Activated B cell treated with CpG ODN at 0.5 μM for 24 hours (primary cell): Measurements from ENCODE around the gene GCC1. TPM values are rescaled to one million over a fixed set of nuclear protein-coding genes. Genes with fewer than 3 reads are reported as not detected.

Experiments used
- ATAC-seq: fragments of 200-7000 bp; cut with Tn5 transposase; one replicate; pipeline ENCODE4 v1.10.0; 2021; ENCODE audit warnings: low read depth, mild to moderate bottlenecking, moderate library complexity
- CTCF ChIA-PET: fragments of 350-600 bp; sonication (Branson Sonifier 250); formaldehyde crosslinking; loops from one replicate; lab custom pipeline; 2021; ENCODE audit warnings: antibody characterized with exemption; lab: Charles Lee
- POLR2A ChIA-PET: fragments of 350-600 bp; sonication (Branson Sonifier 250); formaldehyde crosslinking; loops from one replicate; lab custom pipeline; 2021; ENCODE audit warnings: antibody characterized with exemption; lab: Charles Lee
- DNase-seq: peaks from one replicate; pipeline ENCODE4 v3.0.0; 2022
- H3K27ac Mint-ChIP-seq: one replicate; pipeline ENCODE4 v1.8.0; 2020; ENCODE audit warnings: mixed read lengths
- H3K27me3 Mint-ChIP-seq: one replicate; pipeline ENCODE4 v1.8.0; 2021; ENCODE audit warnings: mixed read lengths
- H3K36me3 Mint-ChIP-seq: one replicate; pipeline ENCODE4 v1.8.0; 2021; ENCODE audit warnings: low read depth, mixed read lengths
- H3K4me1 Mint-ChIP-seq: one replicate; pipeline ENCODE4 v1.8.0; 2021; ENCODE audit warnings: mixed read lengths
- H3K4me3 Mint-ChIP-seq: one replicate; pipeline ENCODE4 v1.8.0; 2020; ENCODE audit warnings: mild to moderate bottlenecking, mixed read lengths
- H3K9me3 Mint-ChIP-seq: one replicate; pipeline ENCODE4 v1.8.0; 2020; ENCODE audit warnings: mixed read lengths
- CTCF ChIP-seq: fragments of 200-600 bp; IDR thresholded peaks from one replicate; pipeline ENCODE4 v1.8.0; 2022; ENCODE audit warnings: antibody characterized with exemption, mild to moderate bottlenecking
- intact Hi-C: fragments of 100-400 bp; cut with micrococcal nuclease; formaldehyde crosslinking; loops from one replicate; pipeline ENCODE4 v1.15.1; 2024
- total RNA-seq: library from RNA; stranded (reverse); gene quantifications from 2 replicates; pipeline ENCODE4 v1.2.3, GENCODE V29; 2022

The GCC1 gene
- total RNA-seq, 1 donor from 2014 or later = 23.3 TPM

DNA sequence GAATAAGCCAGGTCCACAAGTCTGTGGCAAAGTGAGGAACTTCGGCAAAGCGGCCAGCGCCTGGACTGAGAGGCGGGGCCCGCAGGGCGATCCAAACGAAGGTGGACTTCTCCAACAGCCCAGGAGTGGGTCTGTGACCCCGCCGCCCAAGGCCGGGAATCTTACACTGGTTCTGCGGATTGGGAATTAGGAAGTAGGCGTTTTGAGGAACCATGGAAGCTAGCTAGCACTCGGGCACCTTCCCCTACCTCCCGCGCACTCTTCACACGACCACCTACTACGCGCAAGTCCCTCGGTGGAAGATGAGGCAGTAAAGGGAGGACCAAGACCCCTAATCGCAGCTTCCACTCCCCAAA is 2.2 kb upstream of the GCC1 start:
- Mint-ChIP-seq H3K27ac (peak overlapping the region; percentile 59), H3K4me1 (peaks cover 54% of the 10 kb centered on the region)

DNA sequence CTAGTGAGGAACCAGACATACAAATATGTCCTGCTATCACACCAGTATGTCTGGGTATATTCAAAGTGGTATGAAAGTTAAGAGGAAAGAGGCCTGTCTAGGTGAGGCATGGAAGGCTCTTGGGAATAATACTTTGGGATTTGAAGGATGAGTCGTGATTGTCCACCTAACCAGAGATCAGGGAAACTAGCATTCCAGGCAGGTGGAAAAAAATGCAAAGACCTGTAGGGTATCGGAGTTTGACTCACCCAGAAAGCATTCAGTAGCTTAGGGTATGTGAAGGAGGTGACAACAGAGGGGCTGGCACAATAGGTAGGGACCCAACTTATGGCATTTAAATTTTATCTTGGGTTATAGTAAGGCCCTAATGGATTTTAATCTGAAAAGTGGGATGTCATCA is 950 bp upstream of the GCC1 start:
- TF ChIP-seq CTCF = no peak
- no peak for DNase-seq
- Mint-ChIP-seq H3K27me3 (no peaks in the 10 kb centered on the region), H3K4me3 (peak overlapping the region; percentile 89), H3K27ac (peak overlapping the region; percentile 12), H3K4me1 (peaks cover 67% of the 10 kb centered on the region), H3K9me3 (no peaks in the 10 kb centered on the region), H3K36me3 (peaks cover 45% of the 10 kb centered on the region)
- no peak for ATAC-seq
- POLR2A ChIA-PET = interaction anchor here (1.3 to 2.5 kb wide), 3 partner anchors 26 to 193 kb away, joined by 3 to 12 read pairs (median 8); partner anchors contain the start of gene ZNF800
- intact Hi-C loops = loop anchor here (5.0 to 10.0 kb wide), 2 partner anchors 242 to 521 kb away; no protein-coding TSS in a partner anchor
- CTCF ChIA-PET = no interaction called here

More for the DNA sequence above, 2.2 kb upstream of the GCC1 start:
- Mint-ChIP-seq H3K4me3 (peak overlapping the region; percentile 98), H3K36me3 (peaks cover 40% of the 10 kb centered on the region), H3K27me3 (no peaks in the 10 kb centered on the region), H3K9me3 (no peaks in the 10 kb centered on the region)
- TF ChIP-seq CTCF = no peak
- ATAC-seq (no peak), DNase-seq (no peak)
- ChIA-PET POLR2A (interaction anchor here (1.9 kb wide), 1 partner anchor 63 kb away, joined by 10 read pairs; no protein-coding TSS in a partner anchor), CTCF (no interaction called here)
- intact Hi-C loops = loop anchor here (1.0 to 10.0 kb wide), 3 partner anchors 64 to 520 kb away; no protein-coding TSS in a partner anchor

DNA sequence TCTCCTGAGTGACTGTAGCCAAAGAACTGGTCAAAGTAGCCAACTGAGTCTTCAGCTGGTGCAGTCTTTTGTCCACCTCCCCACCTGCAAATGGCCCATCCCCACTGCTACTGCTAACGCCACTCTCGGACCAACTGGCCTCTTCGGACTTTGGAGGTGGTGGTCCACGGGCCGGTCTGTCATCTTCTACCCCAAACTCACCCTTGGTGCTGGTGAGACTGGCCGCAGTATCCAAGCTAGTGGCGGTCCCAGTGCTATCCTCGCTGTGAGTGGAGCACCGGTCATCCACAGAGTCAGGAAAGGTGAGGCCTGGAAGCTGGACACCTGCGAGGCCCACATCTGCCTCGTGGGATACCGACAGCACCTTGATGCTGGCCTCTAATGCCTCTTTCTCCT is 750 bp downstream of the GCC1 start:
- peaks cover 46% of the 10 kb centered on the region for H3K36me3 Mint-ChIP-seq
- intact Hi-C loops = loop anchor here (1.0 to 10.0 kb wide), 5 partner anchors 68 to 523 kb away; partner anchors contain the start of gene SND1
- no peak for TF ChIP-seq CTCF
- peak overlapping the region; percentile 79 for H3K27ac Mint-ChIP-seq
- peak overlapping the region; percentile 89 for H3K4me3 Mint-ChIP-seq
- no peaks in the 10 kb centered on the region for H3K9me3 Mint-ChIP-seq
- no peaks in the 10 kb centered on the region for H3K27me3 Mint-ChIP-seq
- ATAC-seq (no peak), DNase-seq (no peak)
- POLR2A ChIA-PET = interaction anchor here (1.3 to 2.5 kb wide), 2 partner anchors 191 to 763 kb away, joined by 3 to 12 read pairs; partner anchors contain the start of gene ZNF800
- peaks cover 72% of the 10 kb centered on the region for H3K4me1 Mint-ChIP-seq
- CTCF ChIA-PET = interaction anchor here (1.9 kb wide), 1 partner anchor 625 kb away, joined by 4 read pairs; no protein-coding TSS in a partner anchor

- intact Hi-C loops = loop anchor here (10.0 kb wide), 1 partner anchor 238 kb away; no protein-coding TSS in a partner anchor
- Mint-ChIP-seq H3K27me3 (no peaks in the 10 kb centered on the region), H3K36me3 (peaks cover 60% of the 10 kb centered on the region), H3K4me3 (no peak overlapping the region), H3K4me1 (peaks cover 62% of the 10 kb centered on the region), H3K27ac (no peak overlapping the region), H3K9me3 (no peaks in the 10 kb centered on the region)
- no peak for DNase-seq
- no peak for TF ChIP-seq CTCF
- ChIA-PET POLR2A (interaction anchor here (0.9 kb wide), 1 partner anchor 38 kb away, joined by 3 read pairs; no protein-coding TSS in a partner anchor), CTCF (no interaction called here)
- no peak for ATAC-seq
Measured at GRCh38 chr7:127582361-127582760, 3.0 kb downstream of the GCC1 start.

- TF ChIP-seq CTCF = no peak
- no peak for ATAC-seq
- Mint-ChIP-seq H3K9me3 (no peaks in the 10 kb centered on the region), H3K4me3 (no peak overlapping the region), H3K4me1 (peaks cover 60% of the 10 kb centered on the region), H3K36me3 (peaks cover 62% of the 10 kb centered on the region), H3K27me3 (no peaks in the 10 kb centered on the region), H3K27ac (no peak overlapping the region)
- no peak for DNase-seq
- ChIA-PET POLR2A (no interaction called here), CTCF (no interaction called here)
- intact Hi-C loops = loop anchor here (10.0 kb wide), 1 partner anchor 237 kb away; no protein-coding TSS in a partner anchor
Measured at GRCh38 chr7:127581716-127582115, 3.7 kb downstream of the GCC1 start.
